ENCODE measurements around the gene GPR146. TPM values are rescaled to one million over a fixed set of nuclear protein-coding genes. Genes with fewer than 3 reads are reported as not detected.

The GPR146 gene
- total and polyA plus RNA-seq, 2 of the 13 experiments (the other 11 are each of a cell fraction or from before 2014, with no cell fraction given) = 2.0 to 15.9 TPM

DNA sequence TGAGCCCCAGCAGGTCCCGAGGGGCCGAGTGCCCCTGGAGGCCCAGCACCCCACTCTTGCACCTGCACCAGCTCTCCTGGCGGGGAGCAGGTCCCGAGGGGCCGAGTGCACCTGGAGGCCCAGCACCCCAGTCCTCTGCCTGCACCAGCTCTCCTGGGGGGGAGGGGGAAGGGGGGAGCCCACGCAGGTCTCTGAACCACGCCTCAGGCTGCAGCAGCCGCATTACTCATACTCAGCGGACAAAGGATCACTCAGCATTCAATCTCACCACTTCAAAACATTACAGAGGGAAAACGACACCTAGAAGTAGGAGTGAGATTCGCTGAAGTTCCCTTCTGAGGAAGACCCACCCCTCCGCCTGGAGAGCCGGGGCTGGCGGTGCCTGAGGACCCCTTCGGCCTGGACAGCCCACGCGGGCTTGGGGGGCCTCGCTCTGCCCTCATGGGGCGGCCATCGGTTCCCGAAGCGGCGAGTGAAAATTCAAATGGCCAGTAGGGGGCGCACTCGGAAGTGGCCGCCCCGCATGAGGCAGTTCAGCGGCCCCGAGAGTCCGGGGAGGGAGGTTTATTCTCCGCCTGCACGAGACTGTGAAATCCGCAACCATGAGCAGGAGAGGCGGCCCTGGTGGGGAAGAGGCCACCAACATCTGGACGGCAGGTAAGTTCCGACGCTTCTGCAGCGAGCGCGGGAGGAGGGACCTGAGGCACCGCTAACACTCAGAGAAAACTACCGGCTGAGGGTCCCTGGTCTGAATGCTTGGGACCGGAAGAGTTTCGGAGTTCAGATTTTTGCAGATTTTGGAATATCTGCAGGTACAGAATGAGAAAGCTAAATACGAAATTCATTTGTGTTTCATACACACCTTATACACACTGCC lies 42.5 kb downstream of the GPR146 start:
- peaks cover 50% of the 10 kb centered on the region for H3K4me1 ChIP-seq (ENCODE audit: insufficient read depth, low read length)
- in situ Hi-C loops (cut with HindIII; ENCODE audit: extremely low pct_ligation_motif_present, low pct_unique_long_range_greater_than_20kb) = loop anchor here (5.0 kb wide), 1 partner anchor 75 kb away; the partner anchor contains the start of gene ZFAND2A
- FAIRE-seq = no peak
- ATAC-seq = peak; percentile 72
- POLR2A ChIA-PET = interaction anchor here (0.8 to 3.9 kb wide), 14 partner anchors 8 to 768 kb away, joined by 3 to 24 read pairs (median 4); partner anchors contain the start of gene COX19
- H2AFZ ChIP-seq (ENCODE audit: low read length) = no peak overlapping the region
- 24% methylated on average over 21 of the region's 45 CpGs for WGBS (ENCODE audit: low lambda C conversion rate)
- H3K36me3 ChIP-seq (replicated peaks in 1 of 2; ENCODE audit: control insufficient read depth in 1 of 2, insufficient read depth in 2 of 2, low read length in 2 of 2) = peaks cover 7 to 22% of the 10 kb centered on the region in 2 experiments; a peak in 4 of 5 replicates
- no TSS peak for BruUV-seq (replicated peaks)
- CTCF ChIA-PET (ENCODE audit: low intra/inter-chr PET ratio, low total read pairs) = interaction anchor here (1.4 to 1.9 kb wide), 5 partner anchors 37 to 96 kb away, joined by 8 to 15 read pairs (median 10); no protein-coding TSS in a partner anchor
- intact Hi-C loops (cut with micrococcal nuclease; ENCODE audit: unreplicated experiment) = loop anchor here (1.0 to 5.0 kb wide), 3 partner anchors 36 to 90 kb away; no protein-coding TSS in a partner anchor
- peak overlapping the region; percentile 74 for H3K27ac ChIP-seq (ENCODE audit: extremely low read length, insufficient read depth, low read length)
- peak overlapping the region; percentile 83 for H3K4me2 ChIP-seq (ENCODE audit: low read depth, low read length)
- peak overlapping the region; percentile 83 for H3K9ac ChIP-seq (ENCODE audit: insufficient read depth, low read depth, low read length)
- peaks cover 28% of the 10 kb centered on the region for H3K79me2 ChIP-seq (ENCODE audit: insufficient read depth, low read length)
- no peaks in the 10 kb centered on the region for H4K20me1 ChIP-seq (ENCODE audit: insufficient read depth, low read length)
- H3K27me3 ChIP-seq (ENCODE audit: control insufficient read depth in 1 of 2, insufficient read depth in 2 of 2, low read length in 2 of 2) = no peaks in the 10 kb centered on the region
- H3K4me3 ChIP-seq (replicated peaks in 1 of 3; ENCODE audit: insufficient read depth in 1 of 3, low read depth in 2 of 3, low read length in 3 of 3) = peak overlapping the region; percentile 66 to 79 (median 77)
- peak; percentile 68 for DNase-seq (ENCODE audit: low spot score)
- H3K9me3 ChIP-seq (ENCODE audit: low read length) = no peaks in the 10 kb centered on the region
- TF ChIP-seq GATAD1 (CRISPR knock-in tag; IDR thresholded peaks at IDR 0.05) (peak; percentile 31; the same call in 1 of the 2 replicates), ZEB1 (IDR thresholded peaks at IDR 0.05; ENCODE audit: insufficient replicate concordance, low read depth) (peak; percentile 76), ZNF652 (CRISPR knock-in tag; IDR thresholded peaks at IDR 0.05; ENCODE audit: borderline replicate concordance, low read depth) (0 out of 2 replicates have a peak, but pooled peaks have one; percentile 32), ZNF776 (CRISPR knock-in tag; IDR thresholded peaks at IDR 0.05) (no peak; the same call in 1 of the 2 replicates), PPARG (CRISPR knock-in tag; conservative IDR thresholded peaks at IDR 0.05) (no peak), SYNCRIP (IDR thresholded peaks at IDR 0.05; ENCODE audit: insufficient read depth, low read depth, low read length) (no peak), ZNF768 (CRISPR knock-in tag; IDR thresholded peaks at IDR 0.05) (peak; percentile 75; the same call in 1 of the 2 replicates), ZNF746 (CRISPR knock-in tag; IDR thresholded peaks at IDR 0.05) (no peak), ZNF83 (CRISPR knock-in tag; IDR thresholded peaks at IDR 0.05; ENCODE audit: borderline replicate concordance) (no peak), FOXC1 (CRISPR knock-in tag; IDR thresholded peaks at IDR 0.05; ENCODE audit: borderline replicate concordance) (peak; percentile 84; the same call in 1 of the 2 replicates), NFIB (CRISPR knock-in tag; IDR thresholded peaks at IDR 0.05; ENCODE audit: borderline replicate concordance) (no peak), RAD51 (IDR thresholded peaks at IDR 0.05; ENCODE audit: borderline replicate concordance) (no peak), ZNF333 (CRISPR knock-in tag; IDR thresholded peaks at IDR 0.05; ENCODE audit: borderline replicate concordance) (no peak; the same call in 1 of the 2 replicates), SMAD1 (CRISPR knock-in tag; IDR thresholded peaks at IDR 0.05; ENCODE audit: borderline replicate concordance, low read depth) (no peak), IKZF5 (CRISPR knock-in tag; IDR thresholded peaks at IDR 0.05) (peak; percentile 87), RELA (CRISPR knock-in tag; IDR thresholded peaks at IDR 0.05) (no peak), HIC2 (CRISPR knock-in tag; IDR thresholded peaks at IDR 0.05; ENCODE audit: low read depth) (no peak)
- TF ChIP-seq, protein P1, sequence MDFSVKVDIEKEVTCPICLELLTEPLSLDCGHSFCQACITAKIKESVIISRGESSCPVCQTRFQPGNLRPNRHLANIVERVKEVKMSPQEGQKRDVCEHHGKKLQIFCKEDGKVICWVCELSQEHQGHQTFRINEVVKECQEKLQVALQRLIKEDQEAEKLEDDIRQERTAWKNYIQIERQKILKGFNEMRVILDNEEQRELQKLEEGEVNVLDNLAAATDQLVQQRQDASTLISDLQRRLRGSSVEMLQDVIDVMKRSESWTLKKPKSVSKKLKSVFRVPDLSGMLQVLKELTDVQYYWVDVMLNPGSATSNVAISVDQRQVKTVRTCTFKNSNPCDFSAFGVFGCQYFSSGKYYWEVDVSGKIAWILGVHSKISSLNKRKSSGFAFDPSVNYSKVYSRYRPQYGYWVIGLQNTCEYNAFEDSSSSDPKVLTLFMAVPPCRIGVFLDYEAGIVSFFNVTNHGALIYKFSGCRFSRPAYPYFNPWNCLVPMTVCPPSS (IDR thresholded peaks at IDR 0.05) = no peak

Measured in HepG2 (cell line).